GM12801 (cell line): ENCODE data around the gene EML4.

ENCODE experiments used
- TF ChIP-seq, protein P1 (sequence below): IDR thresholded peaks from one replicate; pipeline ENCODE4 v1.5.1; 2011; ENCODE audit warnings: control low read depth; ENCODE audit not compliant: insufficient read length; ENCODE audit errors: extremely low read depth

Gene EML4

DNA sequence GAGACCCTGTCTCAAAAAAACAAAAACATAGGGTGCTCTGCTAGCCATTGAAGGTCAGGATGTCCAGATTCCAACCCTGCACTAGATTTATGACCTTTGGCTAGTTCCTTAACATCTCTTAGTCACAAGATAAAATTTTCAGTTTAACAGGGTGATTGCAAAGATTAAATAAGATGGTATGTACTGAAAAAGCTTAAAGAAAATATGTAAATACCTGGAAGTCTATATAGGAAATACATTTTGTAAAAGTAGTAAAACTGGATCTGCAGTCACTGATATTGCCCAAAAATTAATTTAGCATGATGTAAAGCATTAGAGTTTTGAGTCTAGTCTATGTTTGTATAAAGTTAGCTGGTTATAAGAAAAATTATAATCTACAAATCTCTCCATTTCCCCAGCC lies 197.3 kb downstream of the EML4 start:
- TF ChIP-seq, protein P1, sequence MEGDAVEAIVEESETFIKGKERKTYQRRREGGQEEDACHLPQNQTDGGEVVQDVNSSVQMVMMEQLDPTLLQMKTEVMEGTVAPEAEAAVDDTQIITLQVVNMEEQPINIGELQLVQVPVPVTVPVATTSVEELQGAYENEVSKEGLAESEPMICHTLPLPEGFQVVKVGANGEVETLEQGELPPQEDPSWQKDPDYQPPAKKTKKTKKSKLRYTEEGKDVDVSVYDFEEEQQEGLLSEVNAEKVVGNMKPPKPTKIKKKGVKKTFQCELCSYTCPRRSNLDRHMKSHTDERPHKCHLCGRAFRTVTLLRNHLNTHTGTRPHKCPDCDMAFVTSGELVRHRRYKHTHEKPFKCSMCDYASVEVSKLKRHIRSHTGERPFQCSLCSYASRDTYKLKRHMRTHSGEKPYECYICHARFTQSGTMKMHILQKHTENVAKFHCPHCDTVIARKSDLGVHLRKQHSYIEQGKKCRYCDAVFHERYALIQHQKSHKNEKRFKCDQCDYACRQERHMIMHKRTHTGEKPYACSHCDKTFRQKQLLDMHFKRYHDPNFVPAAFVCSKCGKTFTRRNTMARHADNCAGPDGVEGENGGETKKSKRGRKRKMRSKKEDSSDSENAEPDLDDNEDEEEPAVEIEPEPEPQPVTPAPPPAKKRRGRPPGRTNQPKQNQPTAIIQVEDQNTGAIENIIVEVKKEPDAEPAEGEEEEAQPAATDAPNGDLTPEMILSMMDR = no peak

DNA sequence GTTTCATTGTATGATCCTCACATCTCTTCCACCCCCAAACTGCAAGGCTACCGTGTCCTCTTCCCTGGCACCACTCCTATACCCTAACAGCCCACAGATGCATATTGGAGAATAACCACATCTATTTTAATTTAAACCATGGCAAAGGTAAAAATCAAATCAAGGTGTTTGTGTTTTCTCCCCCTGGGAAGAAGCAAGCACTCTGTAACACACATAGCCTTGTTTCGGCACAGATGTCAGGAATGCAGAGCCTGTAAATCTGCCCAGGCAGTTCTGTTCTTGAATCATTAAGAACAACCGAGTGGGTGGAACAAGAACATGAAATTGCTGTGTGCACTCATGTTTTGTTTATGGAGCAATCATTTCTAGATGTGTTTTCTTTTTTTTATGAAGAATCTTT lies 198.7 kb downstream of the EML4 start:
- TF ChIP-seq, protein P1 = no peak

GRCh38 chr2:42368817-42369531 lies 199.8 kb downstream of the EML4 start:
- TF ChIP-seq, protein P1 = no peak

- TF ChIP-seq, protein P1 = no peak
Observed at GRCh38 chr2:42369532-42370229, 200.5 kb downstream of the EML4 start.

- TF ChIP-seq, protein P1 = no peak
Observed at GRCh38 chr2:42371611-42372473, 202.7 kb downstream of the EML4 start.

DNA sequence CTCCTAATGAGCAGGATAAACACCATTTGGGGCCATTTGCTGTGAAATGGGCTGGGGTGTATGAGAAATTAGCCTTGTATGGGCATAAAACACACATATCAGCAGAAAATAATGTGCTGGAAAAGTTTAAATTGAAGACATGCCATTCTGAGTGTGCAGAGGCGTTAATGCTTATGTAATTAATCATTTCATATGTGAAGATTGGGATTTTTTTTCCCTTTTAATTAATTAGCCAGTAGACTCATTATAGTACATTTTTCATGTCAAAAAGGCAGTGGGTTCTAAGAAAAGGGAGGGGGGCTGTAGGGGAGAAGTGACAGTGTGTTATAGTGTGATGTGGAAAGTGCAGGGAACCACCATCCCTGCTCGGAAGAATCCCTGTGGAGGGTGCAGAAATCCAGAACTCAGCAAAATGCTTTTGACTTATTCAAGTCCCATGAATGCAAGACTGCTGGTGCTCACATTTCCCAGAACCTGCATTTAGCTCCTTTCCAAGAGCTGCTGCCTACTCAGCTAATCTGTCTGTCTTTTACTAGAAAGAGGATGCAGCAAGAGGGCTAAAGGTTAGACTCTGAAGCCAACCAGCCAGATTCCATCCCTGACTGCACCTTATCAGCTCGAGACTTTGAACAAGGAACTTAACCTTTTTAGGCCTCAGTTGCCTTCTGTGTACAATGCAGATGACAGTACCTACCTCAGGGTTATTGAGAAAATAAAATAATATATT lies 203.5 kb downstream of the EML4 start:
- TF ChIP-seq, protein P1 = no peak
